Measurements from ENCODE around the gene MPPED1. TPM values are rescaled to one million over a fixed set of nuclear protein-coding genes. Genes with fewer than 3 reads are reported as not detected.

MPPED1 gene
- total RNA-seq, 1 experiment from 2014 or later, result not detected

- Mint-ChIP-seq H3K36me3 (ENCODE audit: insufficient read depth, unreplicated experiment) (peaks cover 6% of the 10 kb centered on the region), H3K9me3 (ENCODE audit: unreplicated experiment) (peaks cover 7% of the 10 kb centered on the region), H3K27ac (ENCODE audit: low read depth, unreplicated experiment) (no peak overlapping the region), H3K4me1 (ENCODE audit: insufficient read depth, unreplicated experiment) (no peaks in the 10 kb centered on the region), H3K4me3 (ENCODE audit: unreplicated experiment) (no peak overlapping the region), H3K27me3 (ENCODE audit: insufficient read depth, unreplicated experiment) (peaks cover 47% of the 10 kb centered on the region)
- intact Hi-C loops (cut with micrococcal nuclease), result no loop called here
- POLR2A ChIA-PET, result no interaction called here
- CTCF ChIA-PET, result no interaction called here
- DNase-seq (ENCODE audit: unreplicated experiment), result no peak
- BruUV-seq (replicated peaks), result no TSS peak
- TF ChIP-seq CTCF (IDR thresholded peaks at IDR 0.05; ENCODE audit: unreplicated experiment), result no peak
Observed at GRCh38 chr22:43467216-43467940, 55.6 kb downstream of the MPPED1 start.

- no peak for TF ChIP-seq CTCF (IDR thresholded peaks at IDR 0.05; ENCODE audit: unreplicated experiment)
- POLR2A ChIA-PET, result no interaction called here
- Mint-ChIP-seq H3K36me3 (ENCODE audit: insufficient read depth, unreplicated experiment) (peaks cover 2% of the 10 kb centered on the region), H3K27me3 (ENCODE audit: insufficient read depth, unreplicated experiment) (peaks cover 31% of the 10 kb centered on the region), H3K4me3 (ENCODE audit: unreplicated experiment) (no peak overlapping the region), H3K4me1 (ENCODE audit: insufficient read depth, unreplicated experiment) (no peaks in the 10 kb centered on the region), H3K9me3 (ENCODE audit: unreplicated experiment) (no peaks in the 10 kb centered on the region), H3K27ac (ENCODE audit: low read depth, unreplicated experiment) (no peak overlapping the region)
- CTCF ChIA-PET, result no interaction called here
- BruUV-seq (replicated peaks), result no TSS peak
- intact Hi-C loops (cut with micrococcal nuclease), result no loop called here
- no peak for DNase-seq (ENCODE audit: unreplicated experiment)
Observed at GRCh38 chr22:43470253-43470652, 58.4 kb downstream of the MPPED1 start.

GRCh38 chr22:43470941-43471585 lies 59.2 kb downstream of the MPPED1 start:
- Mint-ChIP-seq H3K4me1 (ENCODE audit: insufficient read depth, unreplicated experiment) (no peaks in the 10 kb centered on the region), H3K36me3 (ENCODE audit: insufficient read depth, unreplicated experiment) (no peaks in the 10 kb centered on the region), H3K4me3 (ENCODE audit: unreplicated experiment) (no peak overlapping the region), H3K9me3 (ENCODE audit: unreplicated experiment) (no peaks in the 10 kb centered on the region), H3K27me3 (ENCODE audit: insufficient read depth, unreplicated experiment) (peaks cover 23% of the 10 kb centered on the region), H3K27ac (ENCODE audit: low read depth, unreplicated experiment) (no peak overlapping the region)
- no peak for DNase-seq (ENCODE audit: unreplicated experiment)
- ChIA-PET POLR2A (no interaction called here), CTCF (interaction anchor here (0.6 kb wide), 1 partner anchor 85 kb away, joined by 3 read pairs; no protein-coding TSS in a partner anchor)
- intact Hi-C loops (cut with micrococcal nuclease), result no loop called here
- no peak for TF ChIP-seq CTCF (IDR thresholded peaks at IDR 0.05; ENCODE audit: unreplicated experiment)
- BruUV-seq (replicated peaks), result no TSS peak

- DNase-seq (ENCODE audit: unreplicated experiment), result no peak
- intact Hi-C loops (cut with micrococcal nuclease), result no loop called here
- no peak overlapping the region for H3K27ac Mint-ChIP-seq (ENCODE audit: low read depth, unreplicated experiment)
- peaks cover 19% of the 10 kb centered on the region for H3K27me3 Mint-ChIP-seq (ENCODE audit: insufficient read depth, unreplicated experiment)
- H3K4me3 Mint-ChIP-seq (ENCODE audit: unreplicated experiment), result no peak overlapping the region
- no peaks in the 10 kb centered on the region for H3K4me1 Mint-ChIP-seq (ENCODE audit: insufficient read depth, unreplicated experiment)
- ChIA-PET POLR2A (no interaction called here), CTCF (interaction anchor here (0.9 kb wide), 1 partner anchor 87 kb away, joined by 5 read pairs; no protein-coding TSS in a partner anchor)
- no peak for TF ChIP-seq CTCF (IDR thresholded peaks at IDR 0.05; ENCODE audit: unreplicated experiment)
- no peaks in the 10 kb centered on the region for H3K9me3 Mint-ChIP-seq (ENCODE audit: unreplicated experiment)
- no TSS peak for BruUV-seq (replicated peaks)
- no peaks in the 10 kb centered on the region for H3K36me3 Mint-ChIP-seq (ENCODE audit: insufficient read depth, unreplicated experiment)
Observed at GRCh38 chr22:43471606-43472135, 59.9 kb downstream of the MPPED1 start.

All from MCF 10A (cell line).